B cell (primary cell): Measurements from ENCODE around the gene AP2B1. TPM values are rescaled to one million over a fixed set of nuclear protein-coding genes. Genes with fewer than 3 reads are reported as not detected.

Source experiments
- ATAC-seq: fragments of 200-7000 bp; cut with Tn5 transposase; one replicate; pipeline ENCODE4 v1.10.0; 2021; ENCODE audit warnings: low read depth, mild to moderate bottlenecking, moderate number of reproducible peaks, moderate library complexity
- CTCF ChIA-PET: fragments of 350-600 bp; sonication (Branson Sonifier 250); formaldehyde crosslinking; loops from one replicate; lab custom pipeline; 2021; ENCODE audit warnings: antibody characterized with exemption, inconsistent platforms; lab: Charles Lee
- POLR2A ChIA-PET: fragments of 350-600 bp; sonication (Branson Sonifier 250); formaldehyde crosslinking; loops from one replicate; lab custom pipeline; 2021; ENCODE audit warnings: antibody characterized with exemption; lab: Charles Lee
- DNase-seq: peaks from one replicate; pipeline ENCODE4 v3.0.0; 2013
- H2AFZ ChIP-seq: 2 replicates; pipeline ENCODE4 v1.6.1; 2012; ENCODE audit warnings: mild to moderate bottlenecking, low read depth, low read length; ENCODE audit not compliant: insufficient read depth, poor library complexity, severe bottlenecking
- H3K27ac ChIP-seq, 2 donors: 1 replicate in 1 of 2; 2 replicates in 1 of 2; pipeline ENCODE4 v1.5.1; 2012 to 2013; ENCODE audit warnings: low read length in 2 of 2, mild to moderate bottlenecking in 2 of 2, moderate library complexity in 1 of 2
- H3K27me3 ChIP-seq, 4 experiments: fragments of 200-600 bp in 1 of 4; sonication (generic) in 1 of 4; replicated peaks in 1 of 4; 1 replicate in 2 of 4; 2 replicates in 2 of 4; pipeline versions ENCODE4 v1.6.1 to v1.7.0; 2013 to 2016; ENCODE audit warnings: low read length in 3 of 4, mild to moderate bottlenecking in 2 of 4, mixed read lengths in 1 of 4, moderate library complexity in 1 of 4; ENCODE audit not compliant: insufficient read depth in 4 of 4, control insufficient read depth in 3 of 4; ENCODE audit errors: control extremely low read depth in 1 of 4
- H3K36me3 ChIP-seq, 2 experiments: replicated peaks in 1 of 2; 1 replicate in 1 of 2; 2 replicates in 1 of 2; pipeline versions ENCODE4 v1.6.1 to v1.7.1; 2013; ENCODE audit warnings: low read length in 1 of 2; ENCODE audit not compliant: insufficient read depth in 2 of 2, control insufficient read depth in 1 of 2; ENCODE audit errors: control extremely low read depth in 1 of 2, extremely low read depth in 1 of 2
- H3K4me1 ChIP-seq, 2 donors: fragments of 200-600 bp in 1 of 2; sonication (generic) in 1 of 2; 1 replicate in 1 of 2; 2 replicates in 1 of 2; pipeline versions ENCODE4 v1.5.1 to v1.6.1; 2013 to 2017; ENCODE audit warnings: low read length in 2 of 2; ENCODE audit not compliant: control insufficient read depth in 2 of 2, insufficient read depth in 2 of 2
- H3K4me2 ChIP-seq: replicated peaks from 2 replicates; pipeline ENCODE3; 2012; ENCODE audit warnings: mild to moderate bottlenecking, low read depth, low read length; ENCODE audit not compliant: poor library complexity, severe bottlenecking
- H3K4me3 ChIP-seq, 5 experiments: fragments of 200-600 bp in 1 of 5; sonication (generic) in 1 of 5; 1 replicate in 3 of 5; 2 replicates in 2 of 5; pipeline versions ENCODE4 v1.5.1 to v1.7.0; 2011 to 2016; ENCODE audit warnings: low read length in 4 of 5, mild to moderate bottlenecking in 4 of 5, low read depth in 2 of 5, control low read depth in 1 of 5, moderate library complexity in 1 of 5; ENCODE audit not compliant: insufficient read depth in 1 of 5; ENCODE audit errors: control extremely low read depth in 1 of 5, extremely low read depth in 1 of 5
- H3K79me2 ChIP-seq: fragments of 200-600 bp; sonication (generic); one replicate; pipeline ENCODE4 v1.6.0; 2016; ENCODE audit warnings: low read length; ENCODE audit not compliant: control insufficient read depth, insufficient read depth
- H3K9ac ChIP-seq: fragments of 200-600 bp; sonication (generic); 2 replicates; pipeline ENCODE4 v1.6.1; 2017; ENCODE audit warnings: mild to moderate bottlenecking, low read length, moderate library complexity
- H3K9me3 ChIP-seq, 3 donors: one replicate each; pipeline versions ENCODE4 v1.6.1 to v1.7.1; 2013; ENCODE audit warnings: low read length in 2 of 3; ENCODE audit not compliant: control insufficient read depth in 2 of 3, insufficient read depth in 1 of 3; ENCODE audit errors: control extremely low read depth in 1 of 3
- H4K20me1 ChIP-seq: 2 replicates; pipeline ENCODE4 v1.6.0; 2012; ENCODE audit warnings: mild to moderate bottlenecking, low read length; ENCODE audit not compliant: insufficient read depth, control insufficient read depth, poor library complexity, severe bottlenecking
- H3K27ac Mint-ChIP-seq: one replicate; pipeline ENCODE4 v1.8.0; 2021; ENCODE audit warnings: mixed read lengths
- H3K27me3 Mint-ChIP-seq: one replicate; pipeline ENCODE4 v1.8.0; 2021; ENCODE audit warnings: mixed read lengths
- H3K4me1 Mint-ChIP-seq: one replicate; pipeline ENCODE4 v1.8.0; 2021; ENCODE audit warnings: mixed read lengths
- H3K4me3 Mint-ChIP-seq: one replicate; pipeline ENCODE4 v1.8.0; 2021; ENCODE audit warnings: mixed read lengths
- H3K9me3 Mint-ChIP-seq: one replicate; pipeline ENCODE4 v1.8.0; 2022; ENCODE audit warnings: mixed read lengths; ENCODE audit not compliant: insufficient read depth
- EZH2 ChIP-seq: IDR thresholded peaks from 2 replicates; pipeline ENCODE4 v1.6.1; 2012; ENCODE audit warnings: borderline replicate concordance, low read depth, mild to moderate bottlenecking, moderate library complexity, low read length; ENCODE audit not compliant: insufficient read depth, poor library complexity, severe bottlenecking
- WGBS: methylation state at CpG from one replicate; pipeline ENCODE4 v1.1.5; 2013; ENCODE audit warnings: missing lambda C conversion rate; ENCODE audit not compliant: insufficient coverage; 5-methylcytosine and 5-hydroxymethylcytosine counted together
- intact Hi-C: fragments of 100-400 bp; cut with micrococcal nuclease; formaldehyde crosslinking; loops from one replicate; pipeline ENCODE4 v1.10.0; 2022
- polyA plus RNA-seq: library from polyadenylated mRNA; depleted of rRNA; stranded (reverse); fragments of >200 nt; gene quantifications from 2 replicates; pipeline ENCODE4 v1.2.3, GENCODE V29; 2012
- total RNA-seq, 2 donors: library from RNA; stranded (reverse); fragments of 120-200 nt in 1 of 2; gene quantifications; 1 replicate in 1 of 2; 2 replicates in 1 of 2; pipeline versions ENCODE4 v1.2.3 to v1.2.4, GENCODE V29; 2013 to 2022
- TF ChIP-seq, protein P1 (sequence below): fragments of 200-600 bp; IDR thresholded peaks from one replicate; pipeline ENCODE4 v1.8.0; 2022; ENCODE audit warnings: antibody characterized with exemption, mild to moderate bottlenecking

Gene AP2B1
- total and polyA plus RNA-seq, 2 donors (not counting 1 experiment from before 2014, with no cell fraction given) = 33.1 to 123 TPM

DNA sequence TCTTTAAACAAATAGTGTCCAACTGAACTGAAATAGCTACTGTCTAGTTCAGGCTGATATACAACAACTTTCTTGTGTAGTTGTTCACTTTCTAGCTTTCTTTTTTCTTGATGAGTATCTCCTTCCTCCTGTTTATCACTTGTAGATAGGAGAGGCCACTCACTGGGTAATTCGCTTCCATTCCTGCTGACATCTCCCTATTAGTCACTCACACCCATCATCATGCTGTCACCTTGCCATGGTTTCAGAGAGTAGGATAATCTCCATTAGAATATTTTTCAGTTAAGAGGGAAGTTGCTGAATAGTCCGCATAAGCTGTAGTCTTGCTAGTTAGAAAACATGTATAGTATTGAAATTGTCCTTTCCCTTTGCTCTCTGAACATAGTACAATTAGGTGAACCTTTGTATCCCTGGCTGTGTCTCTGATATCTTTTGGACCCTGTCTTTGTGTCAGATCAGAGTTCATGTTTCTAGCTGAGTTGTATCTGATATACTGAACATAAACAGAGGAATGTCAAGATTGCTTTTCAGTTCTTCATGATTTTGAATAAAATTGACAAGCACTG lies 79.9 kb downstream of the AP2B1 start:
- no peak overlapping the region for H3K27ac Mint-ChIP-seq
- no peak for TF ChIP-seq EZH2
- TF ChIP-seq, protein P1, sequence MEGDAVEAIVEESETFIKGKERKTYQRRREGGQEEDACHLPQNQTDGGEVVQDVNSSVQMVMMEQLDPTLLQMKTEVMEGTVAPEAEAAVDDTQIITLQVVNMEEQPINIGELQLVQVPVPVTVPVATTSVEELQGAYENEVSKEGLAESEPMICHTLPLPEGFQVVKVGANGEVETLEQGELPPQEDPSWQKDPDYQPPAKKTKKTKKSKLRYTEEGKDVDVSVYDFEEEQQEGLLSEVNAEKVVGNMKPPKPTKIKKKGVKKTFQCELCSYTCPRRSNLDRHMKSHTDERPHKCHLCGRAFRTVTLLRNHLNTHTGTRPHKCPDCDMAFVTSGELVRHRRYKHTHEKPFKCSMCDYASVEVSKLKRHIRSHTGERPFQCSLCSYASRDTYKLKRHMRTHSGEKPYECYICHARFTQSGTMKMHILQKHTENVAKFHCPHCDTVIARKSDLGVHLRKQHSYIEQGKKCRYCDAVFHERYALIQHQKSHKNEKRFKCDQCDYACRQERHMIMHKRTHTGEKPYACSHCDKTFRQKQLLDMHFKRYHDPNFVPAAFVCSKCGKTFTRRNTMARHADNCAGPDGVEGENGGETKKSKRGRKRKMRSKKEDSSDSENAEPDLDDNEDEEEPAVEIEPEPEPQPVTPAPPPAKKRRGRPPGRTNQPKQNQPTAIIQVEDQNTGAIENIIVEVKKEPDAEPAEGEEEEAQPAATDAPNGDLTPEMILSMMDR = no peak
- intact Hi-C loops = no loop called here
- peaks cover 22 to 26% of the 10 kb centered on the region in 2 experiments for H3K36me3 ChIP-seq
- H3K4me2 ChIP-seq = no peak overlapping the region
- H3K9me3 ChIP-seq = no peaks in the 10 kb centered on the region
- no CpG with 5 or more reads among the region's 2 CpGs for WGBS
- no peak overlapping the region for H2AFZ ChIP-seq
- ATAC-seq (no peak), DNase-seq (no peak)
- CTCF ChIA-PET = interaction anchor here (0.7 kb wide), 1 partner anchor 82 kb away, joined by 3 read pairs; no protein-coding TSS in a partner anchor
- H3K27ac ChIP-seq = no peak overlapping the region
- no peak overlapping the region for H3K4me3 Mint-ChIP-seq
- H3K79me2 ChIP-seq = no peaks in the 10 kb centered on the region
- H4K20me1 ChIP-seq = no peaks in the 10 kb centered on the region
- no peaks in the 10 kb centered on the region for H3K4me1 Mint-ChIP-seq
- H3K27me3 Mint-ChIP-seq = no peaks in the 10 kb centered on the region
- H3K4me3 ChIP-seq = no peak overlapping the region
- no peaks in the 10 kb centered on the region for H3K9me3 Mint-ChIP-seq
- POLR2A ChIA-PET = no interaction called here
- H3K27me3 ChIP-seq = no peaks in the 10 kb centered on the region
- H3K9ac ChIP-seq = no peak overlapping the region
- no peaks in the 10 kb centered on the region for H3K4me1 ChIP-seq

DNA sequence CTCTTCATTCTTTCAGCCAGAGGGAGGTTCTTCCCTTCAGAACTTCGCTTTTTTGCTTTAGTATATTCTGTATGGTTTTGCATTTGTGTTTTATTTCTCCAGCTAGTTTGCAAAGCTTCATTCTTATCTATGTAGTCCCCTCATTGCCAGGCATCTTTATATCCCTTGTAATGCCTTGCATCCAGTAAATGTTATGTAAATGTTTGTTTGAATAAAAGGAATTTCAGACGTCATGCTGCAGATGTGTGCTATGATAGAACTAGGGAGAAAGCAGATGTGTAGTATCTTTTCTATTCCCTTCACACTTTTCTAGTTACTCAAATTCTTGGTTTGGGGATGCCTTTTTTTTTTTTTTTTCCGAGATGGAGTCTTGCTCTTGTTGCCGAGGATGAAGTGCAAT lies 81.7 kb downstream of the AP2B1 start:
- H3K27ac Mint-ChIP-seq = no peak overlapping the region
- Histone ChIP-seq H3K36me3 (peaks cover 29 to 35% of the 10 kb centered on the region in 2 experiments), H3K27me3 (no peaks in the 10 kb centered on the region), H4K20me1 (no peaks in the 10 kb centered on the region), H3K27ac (no peak overlapping the region), H3K4me2 (no peak overlapping the region), H3K9ac (no peak overlapping the region), H3K9me3 (no peaks in the 10 kb centered on the region), H3K79me2 (no peaks in the 10 kb centered on the region), H3K4me1 (no peaks in the 10 kb centered on the region), H3K4me3 (no peak overlapping the region), H2AFZ (no peak overlapping the region)
- no peaks in the 10 kb centered on the region for H3K4me1 Mint-ChIP-seq
- POLR2A ChIA-PET = no interaction called here
- H3K4me3 Mint-ChIP-seq = no peak overlapping the region
- ATAC-seq (no peak), DNase-seq (no peak)
- CTCF ChIA-PET = interaction anchor here (1.3 kb wide), 1 partner anchor 78 kb away, joined by 3 read pairs; no protein-coding TSS in a partner anchor
- H3K9me3 Mint-ChIP-seq = no peaks in the 10 kb centered on the region
- TF ChIP-seq, protein P1 = no peak
- no peak for TF ChIP-seq EZH2
- WGBS = no CpG with 5 or more reads among the region's 4 CpGs
- H3K27me3 Mint-ChIP-seq = no peaks in the 10 kb centered on the region
- intact Hi-C loops = no loop called here
